HG03175 (cell line): Measurements from ENCODE around the gene PPT1.
A peak's percentile ranks its signal among the peaks of the same experiment; 100 is the strongest.

Source experiments
- ATAC-seq: cut with Tn5 transposase; IDR thresholded peaks from one replicate; pipeline ENCODE4 v1.9.1; 2021; ENCODE audit warnings: mild to moderate bottlenecking, moderate library complexity; ENCODE audit not compliant: unreplicated experiment

Gene PPT1

DNA sequence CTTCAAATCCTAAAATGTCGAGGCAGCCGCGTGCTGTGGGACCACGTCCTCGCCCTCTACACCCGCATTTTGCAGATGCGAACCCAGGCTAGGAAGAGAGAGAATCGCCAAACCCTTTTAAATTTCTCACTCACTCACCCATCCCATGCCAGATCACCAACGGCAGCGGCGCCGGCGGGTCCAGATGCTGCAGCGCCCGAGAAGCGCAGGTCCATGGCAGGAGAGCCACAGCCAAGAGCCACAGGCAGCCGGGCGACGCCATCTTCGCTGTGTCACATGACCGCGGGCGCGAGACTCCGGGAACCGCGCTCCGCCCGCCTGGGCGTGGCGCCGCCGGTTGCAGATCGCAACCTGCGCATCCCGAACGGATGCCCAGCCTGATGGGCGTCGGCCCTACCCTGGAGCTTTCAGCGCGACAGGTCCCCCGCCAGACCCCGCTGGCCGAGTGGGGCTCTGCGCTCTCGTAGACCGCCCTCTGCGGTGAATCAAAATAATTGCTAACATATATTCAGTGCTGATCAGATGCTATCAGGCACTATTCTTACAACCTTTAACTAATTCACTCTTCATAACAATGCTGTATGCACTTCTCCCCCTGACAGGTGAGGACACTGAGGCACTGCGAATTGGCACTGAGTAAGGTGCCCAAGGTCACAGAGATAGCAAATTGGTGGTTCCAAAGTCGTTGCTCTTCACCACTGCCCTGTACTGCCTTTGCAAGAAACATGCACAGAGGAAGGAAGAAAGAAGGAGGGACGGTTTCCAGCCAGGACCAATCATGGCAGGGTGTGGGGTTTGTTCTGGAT, at the start of gene PPT1:
TSS of gene PPT1 (minus strand) at position 276 of the 806 bp plus-strand sequence. CDS start at position 262, 14 bp downstream.
- ATAC-seq, result peak; percentile 86

GRCh38 chr1:40143891-40144575, 47.0 kb upstream of the PPT1 start:
- no peak for ATAC-seq

- no peak for ATAC-seq
Measured at GRCh38 chr1:40141878-40142535, 45.0 kb upstream of the PPT1 start.

DNA sequence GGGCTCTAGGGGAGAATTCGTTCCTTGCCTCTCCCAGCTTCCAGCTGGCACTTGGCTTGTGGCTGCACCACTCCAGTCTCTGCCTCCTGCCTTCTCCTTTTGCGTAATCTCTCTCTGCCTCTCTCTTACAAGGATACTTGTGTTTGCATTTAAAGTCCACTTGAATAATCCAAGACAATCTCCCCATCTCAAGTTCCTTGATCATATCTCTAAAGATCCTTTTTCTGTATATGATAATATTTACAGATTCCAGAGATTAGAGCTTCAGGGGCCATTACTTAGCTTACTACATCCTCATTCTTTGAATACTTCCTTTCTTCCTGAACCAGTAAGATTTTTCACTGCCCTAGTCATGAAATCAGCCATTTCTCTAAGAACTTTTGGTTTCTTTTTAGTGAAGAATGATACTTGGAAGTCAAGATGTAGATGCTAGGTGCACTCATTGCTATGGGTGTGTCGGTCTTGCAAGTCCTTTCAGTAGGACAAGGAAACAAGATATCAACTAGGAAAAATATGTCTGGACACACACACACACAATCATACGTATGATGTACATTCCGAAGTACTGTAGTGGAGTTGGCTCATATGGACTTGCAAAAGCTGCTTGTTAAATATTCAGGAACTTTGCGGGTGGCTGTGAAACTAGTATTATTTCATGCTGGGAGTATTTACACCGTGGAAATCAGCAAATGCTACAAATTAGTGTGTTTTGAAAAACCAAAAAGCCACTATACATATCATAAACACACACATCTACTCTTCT, 43.3 kb upstream of the PPT1 start:
- ATAC-seq, result no peak

DNA sequence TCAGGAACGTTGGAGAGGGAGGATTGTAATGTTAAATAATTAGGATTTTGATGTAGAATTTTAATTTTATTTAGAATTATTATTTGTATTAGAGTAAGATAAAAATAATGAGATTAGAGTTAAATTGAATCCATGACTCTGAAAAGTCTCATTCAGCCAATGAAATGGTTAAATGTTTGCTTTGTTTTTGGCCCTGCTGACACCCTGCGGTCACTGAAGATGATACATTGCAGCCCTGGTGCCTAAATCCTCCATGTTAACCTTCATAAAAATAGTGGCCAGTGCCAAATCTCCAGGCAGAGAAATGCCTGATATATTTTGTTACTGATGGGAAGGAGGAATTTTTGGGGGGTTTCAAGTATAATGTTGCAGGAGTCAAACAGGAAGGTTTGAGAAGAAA, 36.8 kb upstream of the PPT1 start:
- no peak for ATAC-seq

GRCh38 chr1:40133312-40133665, 36.2 kb upstream of the PPT1 start:
- ATAC-seq, result no peak

DNA sequence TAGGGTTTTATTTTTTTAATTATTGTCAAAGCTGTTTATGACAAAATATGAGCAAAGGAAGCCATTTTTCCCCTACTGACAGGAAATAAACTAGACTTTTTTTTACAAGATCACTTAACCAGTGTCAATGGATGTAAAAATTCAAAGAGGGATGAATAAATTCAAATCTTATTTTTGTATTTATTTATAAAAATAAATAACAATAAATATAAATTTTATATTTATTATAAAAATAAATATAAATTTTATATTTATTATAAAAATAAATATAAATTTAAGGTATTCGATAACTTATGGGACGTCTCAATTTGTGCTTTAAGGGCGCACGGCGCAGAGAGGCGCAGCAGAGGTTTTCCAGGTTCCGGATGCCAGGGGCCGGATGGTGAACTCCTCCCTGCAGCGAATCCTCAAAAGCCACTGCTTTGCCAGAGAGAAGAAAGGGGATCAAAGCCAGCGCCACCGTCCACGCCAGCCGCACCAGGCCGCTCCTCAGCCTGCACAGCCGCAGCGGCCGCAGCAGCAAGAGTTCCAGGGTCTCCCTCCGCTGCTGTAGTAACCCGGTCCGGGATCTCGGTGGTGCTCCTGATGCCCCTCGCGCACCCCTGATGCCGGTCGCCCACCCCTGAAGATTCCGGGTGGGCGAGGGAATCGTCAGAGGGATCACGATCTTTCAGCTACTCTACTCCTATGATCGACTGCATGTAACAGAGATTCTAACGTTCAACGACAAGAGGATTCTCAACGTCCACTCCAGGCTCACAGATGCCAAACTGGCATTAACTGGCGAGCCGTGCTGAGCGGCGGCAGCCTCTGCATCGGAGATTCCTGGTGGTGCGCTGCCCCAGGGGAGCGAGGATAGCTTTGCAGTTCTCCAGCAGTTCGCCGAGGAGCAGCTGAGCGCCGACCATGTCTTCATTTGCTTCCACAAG, 35.6 kb upstream of the PPT1 start:
- ATAC-seq, result no peak

- ATAC-seq, result no peak
Measured at GRCh38 chr1:40130892-40131291, 33.8 kb upstream of the PPT1 start.

DNA sequence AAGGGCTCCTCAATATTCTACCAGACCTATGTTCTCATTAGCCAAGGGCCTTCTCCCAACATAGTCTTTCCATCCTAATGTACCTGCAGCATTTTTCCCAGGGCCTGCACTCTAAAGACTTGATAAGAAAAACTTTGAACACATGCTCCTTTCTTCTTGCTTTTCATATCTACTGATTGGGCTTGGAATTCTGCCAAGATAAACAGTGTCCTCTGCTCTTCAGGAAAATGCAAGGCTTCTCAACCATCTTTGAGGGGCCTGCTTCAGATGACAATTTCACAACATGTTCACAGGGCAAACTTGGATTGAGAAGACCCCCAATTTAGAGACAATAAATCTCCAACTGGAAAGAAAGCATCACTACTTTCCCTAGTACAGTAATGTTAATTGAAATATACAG, 25.8 kb upstream of the PPT1 start:
- ATAC-seq, result no peak

DNA sequence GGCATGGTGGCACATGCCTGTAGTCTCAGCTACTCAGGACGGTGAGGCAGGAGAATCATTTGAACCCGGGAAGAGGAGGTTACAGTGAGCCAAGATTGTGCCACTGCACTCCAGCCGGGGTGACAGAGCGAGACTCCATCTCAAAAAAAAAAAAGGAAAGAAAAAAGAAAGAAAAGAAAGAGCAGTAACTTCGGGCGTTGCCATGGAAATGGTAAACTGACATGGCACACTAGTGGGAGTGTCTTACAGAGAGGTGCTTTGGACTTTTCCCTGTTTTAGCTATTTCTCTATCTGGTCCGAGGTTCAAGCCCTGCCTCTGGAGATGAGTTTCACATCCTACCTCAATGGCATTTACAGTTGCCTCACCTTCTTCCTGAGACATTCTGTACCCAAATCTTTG, 23.1 kb upstream of the PPT1 start:
- ATAC-seq, result no peak

- ATAC-seq, result no peak
Measured at GRCh38 chr1:40114400-40114799, 17.3 kb upstream of the PPT1 start.

DNA sequence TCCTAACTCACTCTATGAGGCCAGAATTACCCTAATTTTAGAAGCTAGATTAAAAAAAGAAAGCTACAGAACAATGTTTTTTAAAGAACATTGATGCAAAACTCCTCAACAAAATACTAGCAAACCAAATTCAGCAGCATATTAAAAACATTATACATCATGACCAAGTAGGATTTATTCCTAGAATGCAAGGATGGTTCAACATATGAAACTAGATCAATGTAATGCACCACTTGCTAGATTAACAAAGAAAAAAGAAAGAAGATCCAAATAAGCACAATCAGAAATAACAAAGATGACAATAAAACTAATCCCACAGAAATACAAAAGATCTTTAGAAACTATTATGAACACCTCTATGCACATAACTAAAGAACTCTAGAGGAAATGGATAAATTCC, 13.3 kb upstream of the PPT1 start:
- ATAC-seq, result no peak

- no peak for ATAC-seq
Measured at GRCh38 chr1:40107290-40107959, 10.4 kb upstream of the PPT1 start.

GRCh38 chr1:40105028-40105427, 8.0 kb upstream of the PPT1 start:
- no peak for ATAC-seq

DNA sequence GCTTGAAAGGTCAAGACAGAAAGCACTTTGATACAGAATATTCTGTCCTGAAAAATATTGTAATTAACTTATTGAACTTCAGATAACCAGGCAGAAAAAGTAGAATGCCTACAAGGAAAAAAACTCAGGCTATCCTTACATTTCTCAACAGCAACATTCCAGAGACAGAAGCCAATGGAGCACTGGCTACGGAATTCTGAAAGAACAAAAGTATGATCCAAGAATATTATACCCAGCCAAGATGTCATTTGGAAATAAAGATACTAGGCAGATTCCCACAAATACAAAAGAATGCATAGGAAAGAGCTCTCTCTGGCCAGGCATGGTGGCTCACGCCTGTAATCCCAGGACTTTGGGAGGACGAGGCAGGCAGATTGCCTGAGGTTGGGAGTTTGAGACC, 5.8 kb upstream of the PPT1 start:
- no peak for ATAC-seq

DNA sequence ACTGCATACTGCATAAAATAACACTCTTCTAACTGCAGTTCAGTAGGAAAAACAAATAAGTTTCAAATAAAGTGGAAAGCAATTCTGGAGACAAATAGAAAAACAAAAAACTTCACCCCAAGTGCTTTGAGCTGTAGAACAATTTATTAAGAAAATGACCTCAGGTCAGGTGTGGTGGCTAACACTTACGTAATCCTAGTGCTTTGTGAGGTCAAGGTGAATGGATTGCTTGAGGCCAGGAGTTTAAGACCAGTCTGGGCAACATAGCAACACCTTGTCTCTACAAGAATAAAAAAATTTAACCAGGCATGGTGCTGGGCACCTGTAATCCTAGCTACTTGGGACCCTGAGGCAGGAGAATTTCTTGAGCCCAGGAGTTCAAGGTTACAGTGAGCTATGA, 5.0 kb upstream of the PPT1 start:
- ATAC-seq, result no peak

- ATAC-seq, result peak; percentile 32
Measured at GRCh38 chr1:40096646-40096976, 441 bp downstream of the PPT1 start.

- ATAC-seq, result no peak
Measured at GRCh38 chr1:40095806-40096205, 1.2 kb downstream of the PPT1 start.

GRCh38 chr1:40094466-40095110, 2.5 kb downstream of the PPT1 start:
- no peak for ATAC-seq
